Stimulated activated CD4-positive, alpha-beta T cell treated with anti-CD3 and anti-CD28 coated beads, Interleukin-2, amount 100 ng/mL, for 24 hours (primary cell): ENCODE measurements around the gene NOMO2.
"Not testable (repeated sequence)": the region's sequence is repeated elsewhere in the genome, so short reads cannot be mapped to it uniquely, and the experiment has no call there.

Experiments used
- DNase-seq, 2 donors: peaks; one replicate each; pipeline ENCODE4 v3.0.0-alpha.2; 2020

The NOMO2 gene

GRCh38 chr16:18561727-18562314 is at the start of gene NOMO2:
NOMO2 (minus strand) TSS chr16:18562097; CDS start chr16:18562040, 57 bp downstream.
- DNase-seq: peak; percentile 87 to 88

GRCh38 chr16:18610147-18610803 is 48.4 kb upstream of the NOMO2 start:
- DNase-seq: not testable (repeated sequence)

GRCh38 chr16:18608271-18608670 is 46.4 kb upstream of the NOMO2 start:
- not testable (repeated sequence) for DNase-seq

- not testable (repeated sequence) for DNase-seq
Measured at GRCh38 chr16:18603572-18604246, 41.8 kb upstream of the NOMO2 start.

- DNase-seq: not testable (repeated sequence)
Measured at GRCh38 chr16:18598582-18598981, 36.7 kb upstream of the NOMO2 start.

GRCh38 chr16:18597734-18598133 is 35.8 kb upstream of the NOMO2 start:
- DNase-seq: not testable (repeated sequence)

- DNase-seq: not testable (repeated sequence)
Measured at GRCh38 chr16:18597319-18597718, 35.4 kb upstream of the NOMO2 start.

GRCh38 chr16:18595796-18596195 is 33.9 kb upstream of the NOMO2 start:
- not testable (repeated sequence) for DNase-seq

GRCh38 chr16:18594880-18595279 is 33.0 kb upstream of the NOMO2 start:
- DNase-seq: peak in 1 of 2 donors; percentile 3

GRCh38 chr16:18593904-18594303 is 32.0 kb upstream of the NOMO2 start:
- DNase-seq: not testable (repeated sequence)

- DNase-seq: not testable (repeated sequence)
Measured at GRCh38 chr16:18592982-18593381, 31.1 kb upstream of the NOMO2 start.

GRCh38 chr16:18591908-18592307 is 30.0 kb upstream of the NOMO2 start:
- peak in 1 of 2 donors; percentile 6 for DNase-seq

- not testable (repeated sequence) for DNase-seq
Measured at GRCh38 chr16:18591441-18591840, 29.5 kb upstream of the NOMO2 start.

GRCh38 chr16:18589806-18590205 is 27.9 kb upstream of the NOMO2 start:
- not testable (repeated sequence) for DNase-seq

- DNase-seq: not testable (repeated sequence)
Measured at GRCh38 chr16:18586560-18587540, 25.0 kb upstream of the NOMO2 start.

GRCh38 chr16:18585789-18586188 is 23.9 kb upstream of the NOMO2 start:
- not testable (repeated sequence) for DNase-seq

GRCh38 chr16:18582902-18583301 is 21.0 kb upstream of the NOMO2 start:
- no peak for DNase-seq

- DNase-seq: not testable (repeated sequence)
Measured at GRCh38 chr16:18580396-18580795, 18.5 kb upstream of the NOMO2 start.

GRCh38 chr16:18579261-18579660 is 17.4 kb upstream of the NOMO2 start:
- DNase-seq: not testable (repeated sequence)

GRCh38 chr16:18577942-18578341 is 16.0 kb upstream of the NOMO2 start:
- not testable (repeated sequence) for DNase-seq

- DNase-seq: not testable (repeated sequence)
Measured at GRCh38 chr16:18575945-18576344, 14.0 kb upstream of the NOMO2 start.

GRCh38 chr16:18575298-18575917 is 13.5 kb upstream of the NOMO2 start:
- not testable (repeated sequence) for DNase-seq
